OCI-LY7 (cell line): Measurements from ENCODE around the gene CHST8.

Experiments
- EZH2phosphoT487 ChIP-seq: fragments of 200-600 bp; sonication (generic); IDR thresholded peaks from 2 replicates; pipeline ENCODE4 v1.6.1; 2018; ENCODE audit warnings: low read depth, borderline replicate concordance, mild to moderate bottlenecking, mixed run types, antibody characterized with exemption, low read length, moderate library complexity, mixed read lengths
- TF ChIP-seq, protein P1 (sequence below): fragments of 200-600 bp; sonication (generic); conservative IDR thresholded peaks from 2 replicates; pipeline ENCODE4 v1.5.1; 2014; ENCODE audit warnings: mild to moderate bottlenecking, antibody characterized with exemption, low read length, moderate library complexity, mixed read lengths

DNA sequence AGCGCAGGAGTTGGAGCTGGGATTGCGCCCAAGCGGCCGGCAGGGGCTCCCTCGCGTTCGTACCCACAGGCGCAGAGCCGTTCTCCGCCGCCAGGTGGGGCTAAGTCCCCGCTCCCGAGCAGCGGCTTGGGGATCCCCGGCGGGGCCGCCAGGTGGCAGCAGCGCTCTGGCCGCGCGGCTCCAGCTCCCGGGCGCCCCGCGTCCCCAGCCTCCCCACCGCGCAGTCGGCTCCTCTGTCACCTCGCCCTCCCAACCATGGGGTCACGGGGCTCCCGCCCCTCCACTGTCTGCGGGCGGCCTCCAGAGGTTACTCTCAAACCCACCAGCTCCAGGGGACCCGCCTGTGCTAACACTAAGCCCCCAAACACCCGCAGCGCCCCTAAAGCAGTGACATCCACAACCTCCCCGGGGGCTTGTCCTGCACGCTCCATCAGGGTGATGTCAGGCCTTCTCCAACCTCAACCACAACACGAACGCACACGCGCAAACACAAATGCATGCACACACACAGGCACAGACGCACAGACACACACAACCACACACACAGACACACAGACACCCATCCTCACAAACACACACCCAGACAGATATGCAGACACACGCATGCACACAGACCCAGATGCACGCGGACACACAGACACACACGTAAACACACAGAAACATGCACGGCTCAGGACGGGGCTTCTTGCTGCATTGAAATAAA is 156.5 kb downstream of the CHST8 start:
- TF ChIP-seq, protein P1, sequence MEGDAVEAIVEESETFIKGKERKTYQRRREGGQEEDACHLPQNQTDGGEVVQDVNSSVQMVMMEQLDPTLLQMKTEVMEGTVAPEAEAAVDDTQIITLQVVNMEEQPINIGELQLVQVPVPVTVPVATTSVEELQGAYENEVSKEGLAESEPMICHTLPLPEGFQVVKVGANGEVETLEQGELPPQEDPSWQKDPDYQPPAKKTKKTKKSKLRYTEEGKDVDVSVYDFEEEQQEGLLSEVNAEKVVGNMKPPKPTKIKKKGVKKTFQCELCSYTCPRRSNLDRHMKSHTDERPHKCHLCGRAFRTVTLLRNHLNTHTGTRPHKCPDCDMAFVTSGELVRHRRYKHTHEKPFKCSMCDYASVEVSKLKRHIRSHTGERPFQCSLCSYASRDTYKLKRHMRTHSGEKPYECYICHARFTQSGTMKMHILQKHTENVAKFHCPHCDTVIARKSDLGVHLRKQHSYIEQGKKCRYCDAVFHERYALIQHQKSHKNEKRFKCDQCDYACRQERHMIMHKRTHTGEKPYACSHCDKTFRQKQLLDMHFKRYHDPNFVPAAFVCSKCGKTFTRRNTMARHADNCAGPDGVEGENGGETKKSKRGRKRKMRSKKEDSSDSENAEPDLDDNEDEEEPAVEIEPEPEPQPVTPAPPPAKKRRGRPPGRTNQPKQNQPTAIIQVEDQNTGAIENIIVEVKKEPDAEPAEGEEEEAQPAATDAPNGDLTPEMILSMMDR: peak; percentile 99
- TF ChIP-seq EZH2phosphoT487: no peak
